ENCODE results near the gene ZNRF2. TPM values are rescaled to one million over a fixed set of nuclear protein-coding genes. Genes with fewer than 3 reads are reported as not detected.

The ZNRF2 gene
- total RNA-seq, 4 donors from 2014 or later = 23.8 to 39.3 (median 34.6) TPM

DNA sequence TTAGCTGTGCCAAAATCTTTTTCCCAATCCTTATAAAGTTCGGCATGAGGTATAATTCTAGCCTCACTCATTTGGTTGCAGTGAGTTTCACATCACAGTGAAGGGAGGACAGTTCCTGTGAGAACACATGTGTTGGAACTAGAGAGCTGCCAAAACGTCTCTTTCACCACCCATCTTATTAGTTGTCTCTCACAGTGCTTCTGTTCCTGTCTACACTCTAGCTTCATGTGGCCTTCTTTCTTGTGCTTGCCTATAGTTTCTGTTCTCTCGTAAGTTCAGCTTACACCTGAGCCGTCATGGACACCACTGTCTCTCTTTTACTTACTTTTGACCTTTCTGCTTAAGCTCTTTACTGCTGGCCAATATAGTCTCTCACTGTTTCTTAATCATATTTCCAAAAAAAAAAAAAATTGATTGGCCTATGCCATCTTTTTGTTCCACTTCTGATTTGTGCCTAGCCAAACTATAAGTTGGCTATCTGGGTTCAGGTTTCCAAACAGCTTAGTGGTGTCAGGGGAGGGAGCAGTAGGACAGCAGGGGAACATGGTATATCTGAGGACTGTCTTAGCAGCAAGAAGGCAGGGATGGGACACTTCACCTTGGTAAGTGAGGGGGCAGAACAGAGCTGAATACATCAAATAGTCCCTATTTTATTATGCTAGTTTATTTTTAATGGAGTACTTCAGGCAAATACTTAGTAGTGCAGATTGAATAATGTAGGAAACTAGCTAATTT lies 38.0 kb downstream of the ZNRF2 start:
- no peak for TF ChIP-seq POLR2A (IDR thresholded peaks at IDR 0.05)
- Histone ChIP-seq H3K9me3 (no peaks in the 10 kb centered on the region), H3K27me3 (no peaks in the 10 kb centered on the region), H3K4me3 (peak overlapping the region; percentile 26), H3K27ac (peak overlapping the region; percentile 49), H3K4me1 (peaks cover 47% of the 10 kb centered on the region), H3K36me3 (peaks cover 3% of the 10 kb centered on the region)
- DNase-seq (ENCODE audit: low spot score in 2 of 2) = no peak
- WGBS = 25% methylated on average over 4 of the region's 4 CpGs

DNA sequence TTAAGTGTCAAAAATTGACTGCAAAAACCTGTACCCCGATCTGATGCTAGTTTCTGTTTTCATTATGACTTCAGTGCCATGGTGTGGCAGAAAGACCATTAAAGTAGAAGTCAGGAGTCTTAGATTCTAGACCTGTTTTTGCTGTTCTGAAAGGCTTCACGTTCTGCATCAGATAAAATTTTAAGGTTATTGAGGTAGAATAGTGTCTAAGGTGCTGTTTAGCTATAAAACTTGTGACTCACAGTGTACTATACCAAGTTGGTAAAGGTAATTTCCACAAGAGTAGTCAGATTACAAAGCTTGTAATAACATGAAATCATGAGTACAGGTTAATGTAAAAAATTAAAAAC lies 38.6 kb downstream of the ZNRF2 start:
- Histone ChIP-seq H3K4me1 (peaks cover 46% of the 10 kb centered on the region), H3K9me3 (no peaks in the 10 kb centered on the region), H3K27ac (peak overlapping the region; percentile 49), H3K27me3 (no peaks in the 10 kb centered on the region), H3K4me3 (peak overlapping the region; percentile 26), H3K36me3 (peaks cover 3% of the 10 kb centered on the region)
- WGBS = 47% methylated on average over 2 of the region's 2 CpGs
- no peak for DNase-seq (ENCODE audit: low spot score in 2 of 2)
- no peak for TF ChIP-seq POLR2AphosphoS5 (IDR thresholded peaks at IDR 0.05)
- TF ChIP-seq, protein P1, sequence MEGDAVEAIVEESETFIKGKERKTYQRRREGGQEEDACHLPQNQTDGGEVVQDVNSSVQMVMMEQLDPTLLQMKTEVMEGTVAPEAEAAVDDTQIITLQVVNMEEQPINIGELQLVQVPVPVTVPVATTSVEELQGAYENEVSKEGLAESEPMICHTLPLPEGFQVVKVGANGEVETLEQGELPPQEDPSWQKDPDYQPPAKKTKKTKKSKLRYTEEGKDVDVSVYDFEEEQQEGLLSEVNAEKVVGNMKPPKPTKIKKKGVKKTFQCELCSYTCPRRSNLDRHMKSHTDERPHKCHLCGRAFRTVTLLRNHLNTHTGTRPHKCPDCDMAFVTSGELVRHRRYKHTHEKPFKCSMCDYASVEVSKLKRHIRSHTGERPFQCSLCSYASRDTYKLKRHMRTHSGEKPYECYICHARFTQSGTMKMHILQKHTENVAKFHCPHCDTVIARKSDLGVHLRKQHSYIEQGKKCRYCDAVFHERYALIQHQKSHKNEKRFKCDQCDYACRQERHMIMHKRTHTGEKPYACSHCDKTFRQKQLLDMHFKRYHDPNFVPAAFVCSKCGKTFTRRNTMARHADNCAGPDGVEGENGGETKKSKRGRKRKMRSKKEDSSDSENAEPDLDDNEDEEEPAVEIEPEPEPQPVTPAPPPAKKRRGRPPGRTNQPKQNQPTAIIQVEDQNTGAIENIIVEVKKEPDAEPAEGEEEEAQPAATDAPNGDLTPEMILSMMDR (IDR thresholded peaks at IDR 0.05) = no peak
- TF ChIP-seq EP300 (IDR thresholded peaks at IDR 0.05) = no peak
- TF ChIP-seq POLR2A (IDR thresholded peaks at IDR 0.05) = no peak

DNA sequence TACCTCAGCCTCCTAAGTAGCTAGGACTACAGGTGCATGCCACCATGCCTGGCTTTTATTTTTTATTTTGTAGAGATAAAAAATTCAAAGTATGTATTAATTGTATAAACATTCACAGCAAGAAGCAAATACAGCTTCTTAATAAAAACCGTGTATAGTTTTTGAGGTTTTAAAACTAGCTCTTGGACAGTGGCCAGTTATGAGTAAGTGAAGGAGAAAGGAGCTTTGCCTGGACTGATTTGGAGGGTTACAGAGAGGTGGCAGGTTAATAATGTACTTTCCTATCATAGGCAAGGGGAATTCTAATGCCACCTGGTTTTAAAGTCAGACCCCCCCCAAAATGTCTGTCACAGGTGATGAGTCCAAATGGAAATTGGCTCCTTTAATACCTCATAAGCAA lies 43.4 kb downstream of the ZNRF2 start:
- Histone ChIP-seq H3K27me3 (no peaks in the 10 kb centered on the region), H3K27ac (no peak overlapping the region), H3K36me3 (peaks cover 3% of the 10 kb centered on the region), H3K4me3 (no peak overlapping the region), H3K9me3 (no peaks in the 10 kb centered on the region), H3K4me1 (peaks cover 38% of the 10 kb centered on the region)
- WGBS = 29% methylated on average over 1 of the region's 1 CpG
- TF ChIP-seq POLR2A (IDR thresholded peaks at IDR 0.05) (no peak), EP300 (IDR thresholded peaks at IDR 0.05) (no peak), POLR2AphosphoS5 (IDR thresholded peaks at IDR 0.05) (no peak)
- TF ChIP-seq, protein P1 (IDR thresholded peaks at IDR 0.05) = no peak
- DNase-seq (ENCODE audit: low spot score in 2 of 2) = no peak

DNA sequence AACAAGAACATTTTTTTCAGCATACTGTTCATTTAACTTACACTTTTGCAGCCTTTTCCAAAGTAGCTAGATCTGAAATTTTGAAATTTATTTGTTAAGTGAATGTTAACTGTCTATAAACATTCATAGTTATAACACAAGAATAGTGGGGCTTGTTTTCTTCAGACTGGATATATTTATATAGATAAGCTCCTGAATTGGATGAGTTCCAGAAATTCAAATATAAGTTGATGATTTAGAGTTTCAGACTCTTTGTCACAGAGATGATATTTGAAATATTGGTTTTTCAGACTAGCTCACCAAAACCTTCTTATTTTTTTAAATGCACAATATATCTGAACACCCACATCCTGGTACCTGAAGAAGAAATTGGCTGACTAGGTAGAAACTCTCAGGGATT lies 44.0 kb downstream of the ZNRF2 start:
- no peak overlapping the region for H3K4me3 ChIP-seq
- no peak for TF ChIP-seq POLR2AphosphoS5 (IDR thresholded peaks at IDR 0.05)
- TF ChIP-seq POLR2A (IDR thresholded peaks at IDR 0.05) = no peak
- no peak for TF ChIP-seq EP300 (IDR thresholded peaks at IDR 0.05)
- TF ChIP-seq, protein P1 (IDR thresholded peaks at IDR 0.05) = no peak
- peaks cover 32% of the 10 kb centered on the region for H3K4me1 ChIP-seq
- no peaks in the 10 kb centered on the region for H3K9me3 ChIP-seq
- no peak for DNase-seq (ENCODE audit: low spot score in 2 of 2)
- H3K27ac ChIP-seq = no peak overlapping the region
- no peaks in the 10 kb centered on the region for H3K27me3 ChIP-seq
- peaks cover 3% of the 10 kb centered on the region for H3K36me3 ChIP-seq

DNA sequence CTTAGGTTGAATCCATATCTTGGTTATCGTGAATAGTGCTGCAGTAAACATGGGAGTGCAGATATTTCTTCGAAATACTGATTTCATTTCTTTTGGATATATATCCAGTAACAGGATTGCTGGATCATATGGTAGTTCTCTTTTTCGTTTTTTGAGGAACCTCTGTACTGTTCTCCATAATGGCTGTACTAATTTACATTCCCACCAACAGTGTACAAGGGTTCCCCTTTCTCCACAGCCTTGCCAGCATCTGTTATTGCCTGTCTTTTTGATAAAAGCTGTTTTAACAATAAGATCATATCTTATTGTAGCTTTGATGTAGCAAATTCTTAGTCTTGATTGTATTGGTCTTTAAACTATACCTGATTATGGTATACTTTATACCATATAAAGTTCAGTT lies 45.3 kb downstream of the ZNRF2 start:
- DNase-seq (ENCODE audit: low spot score in 2 of 2) = no peak
- H3K27me3 ChIP-seq = no peaks in the 10 kb centered on the region
- H3K36me3 ChIP-seq = peaks cover 3% of the 10 kb centered on the region
- H3K4me3 ChIP-seq = no peak overlapping the region
- H3K27ac ChIP-seq = peak overlapping the region; percentile 9
- WGBS = 78% methylated on average over 3 of the region's 3 CpGs
- no peaks in the 10 kb centered on the region for H3K9me3 ChIP-seq
- TF ChIP-seq EP300 (IDR thresholded peaks at IDR 0.05) (no peak), POLR2A (IDR thresholded peaks at IDR 0.05) (no peak), POLR2AphosphoS5 (IDR thresholded peaks at IDR 0.05) (no peak)
- TF ChIP-seq, protein P1 (IDR thresholded peaks at IDR 0.05) = no peak
- peaks cover 30% of the 10 kb centered on the region for H3K4me1 ChIP-seq
